Heart left ventricle (tissue), 13 donors: Measurements from ENCODE around the gene GPC3.

Experiments used
- CTCF ChIP-seq, 12 donors: fragments of 200-600 bp; sonication (generic) in 4 of 12; IDR thresholded peaks; one replicate each; pipeline versions ENCODE4 v1.5.0 to v1.8.0; 2018 to 2022; ENCODE audit warnings: antibody characterized with exemption in 12 of 12, mild to moderate bottlenecking in 5 of 12
- POLR2A ChIP-seq, 2 donors: fragments of 450-650 bp; IDR thresholded peaks; one replicate each; pipeline ENCODE4 v1.6.1; 2017; ENCODE audit warnings: antibody characterized with exemption in 2 of 2, mild to moderate bottlenecking in 2 of 2, moderate library complexity in 2 of 2
- donor health status: ischemic (EF 13 %, LVEDD 7.1; RV severe dilation, severe dysfunction).
- donor health status: DM: no; HTN: yes; CAD: no.
- donor health status: DM: no; HTN: no; CAD: no.
- donor health status: ischemic (EF 25% LVEDD 6.9; RV normal size, moderate dysfunction).
- donor health status: ischemic (EF 25% LVEDD 5.7; RV mildly dilated, moderate dysfunction).
- donor health status: ischemic (EF 35%, LVEDD 5.7; RV mildly dilated, moderate dysfunction).
- donor health status: nonischemic (EF 11% LVEDD 7.7; RV severe dilation, severe dysfunction).
- donor health status: DM: yes; HTN: yes; CAD: no.
- donor health status: PGD.
- donor health status: ischemic (EF 29% LVEDD 5.4; RV normal size, mild dysfunction).
- donor health status: nonischemic (EF 23%, LVEDD 6.1; RV moderate dilation, normal function).

- TF ChIP-seq CTCF (IDR thresholded peaks at IDR 0.05) (no peak), POLR2A (IDR thresholded peaks at IDR 0.05) (no peak)
Observed at GRCh38 chrX:133953785-133954355, 31.5 kb downstream of the GPC3 start.
